GM21619 (cell line): Measurements from ENCODE around the gene BMPR2.
"Not testable (repeated sequence)": the region's sequence is repeated elsewhere in the genome, so short reads cannot be mapped to it uniquely, and the experiment has no call there.

Experiments used
- ATAC-seq: cut with Tn5 transposase; IDR thresholded peaks from one replicate; pipeline ENCODE4 v1.9.1; 2021; ENCODE audit not compliant: unreplicated experiment

Gene BMPR2

GRCh38 chr2:202375609-202376408 lies at the start of gene BMPR2:
Gene BMPR2, plus strand, starts transcription at chr2:202376327. Its CDS starts 1,148 bp downstream, at chr2:202377475.
- ATAC-seq, result peak; percentile 61

GRCh38 chr2:202327858-202328257 lies 48.3 kb upstream of the BMPR2 start:
- no peak for ATAC-seq

DNA sequence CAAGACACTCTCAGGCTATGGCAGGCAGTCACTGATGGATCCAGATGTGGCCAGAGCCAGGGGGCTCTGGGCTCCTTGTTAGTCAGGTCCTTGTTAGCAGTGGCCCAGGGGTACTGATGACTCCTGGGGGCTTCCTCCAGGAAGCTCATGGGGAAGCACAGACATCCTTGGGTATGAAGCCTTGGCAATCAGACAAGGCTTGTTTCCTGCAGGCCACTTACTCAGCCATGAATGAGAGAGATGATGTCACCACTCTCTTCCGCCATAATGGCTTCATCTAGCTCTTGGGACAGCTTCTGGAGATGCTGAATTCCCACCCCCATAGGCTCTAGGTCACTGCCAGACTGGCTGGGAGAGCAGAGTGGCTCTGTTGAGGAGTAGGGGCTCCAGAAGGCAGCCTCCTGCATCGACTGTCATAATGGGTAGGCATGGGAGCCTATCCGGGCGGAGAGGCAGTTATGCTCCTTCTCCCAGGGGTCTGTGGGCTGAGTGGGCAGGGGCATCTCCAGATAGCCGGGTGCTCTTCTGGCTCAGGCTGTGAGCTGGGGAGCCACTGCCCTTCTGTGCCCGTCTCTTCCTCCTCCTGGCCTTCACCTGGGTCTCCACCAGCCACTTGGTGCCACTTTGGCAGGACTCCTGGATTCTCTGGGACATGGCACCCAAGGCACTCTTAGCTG lies 40.2 kb upstream of the BMPR2 start:
- no peak for ATAC-seq

- ATAC-seq, result no peak
Measured at GRCh38 chr2:202337151-202337550, 39.0 kb upstream of the BMPR2 start.

- no peak for ATAC-seq
Measured at GRCh38 chr2:202337706-202338346, 38.3 kb upstream of the BMPR2 start.

- ATAC-seq, result no peak
Measured at GRCh38 chr2:202339071-202339870, 36.9 kb upstream of the BMPR2 start.

DNA sequence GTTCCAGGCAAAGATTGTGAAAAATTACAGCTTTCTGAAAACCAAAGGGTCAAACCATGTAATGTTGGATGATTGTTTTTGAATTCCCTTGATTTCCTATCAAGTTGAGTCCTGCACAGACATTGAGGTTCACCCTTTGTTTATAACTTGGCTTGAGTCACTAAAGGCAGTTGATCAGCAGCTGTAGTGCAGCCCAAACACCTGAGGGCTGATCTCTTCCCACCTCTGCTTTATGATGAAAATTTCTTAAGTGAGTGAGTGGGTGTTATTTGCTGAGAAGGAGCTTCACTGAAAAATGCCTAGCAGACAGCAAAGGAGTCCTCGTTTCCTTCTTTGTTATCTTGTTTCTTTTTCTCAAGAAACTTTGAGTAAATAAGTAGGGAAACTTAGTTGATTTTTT lies 31.9 kb upstream of the BMPR2 start:
- no peak for ATAC-seq

GRCh38 chr2:202346180-202346579 lies 29.9 kb upstream of the BMPR2 start:
- ATAC-seq, result no peak

GRCh38 chr2:202353430-202353829 lies 22.7 kb upstream of the BMPR2 start:
- no peak for ATAC-seq

GRCh38 chr2:202355993-202356505 lies 20.1 kb upstream of the BMPR2 start:
- no peak for ATAC-seq

GRCh38 chr2:202358924-202359323 lies 17.2 kb upstream of the BMPR2 start:
- ATAC-seq, result not testable (repeated sequence)

DNA sequence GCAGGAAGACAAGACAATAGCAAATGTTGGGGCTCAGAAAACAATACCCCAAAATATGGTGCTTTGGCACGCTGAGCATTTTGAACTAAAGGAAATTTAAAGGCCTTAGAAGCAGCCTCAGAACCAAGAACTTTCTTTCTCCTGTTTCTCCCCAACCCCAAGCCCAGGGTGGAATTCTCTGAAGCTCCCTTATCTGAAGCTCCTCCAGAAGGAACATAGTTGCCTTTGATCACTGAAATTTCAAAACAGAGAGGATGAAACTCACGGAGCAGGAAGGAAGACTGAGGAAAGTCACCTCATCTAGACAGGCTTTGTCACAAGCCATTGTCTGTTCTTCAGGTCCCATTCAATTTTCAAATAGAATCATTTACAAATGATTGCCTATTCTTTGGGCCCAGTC lies 15.5 kb upstream of the BMPR2 start:
- ATAC-seq, result no peak

DNA sequence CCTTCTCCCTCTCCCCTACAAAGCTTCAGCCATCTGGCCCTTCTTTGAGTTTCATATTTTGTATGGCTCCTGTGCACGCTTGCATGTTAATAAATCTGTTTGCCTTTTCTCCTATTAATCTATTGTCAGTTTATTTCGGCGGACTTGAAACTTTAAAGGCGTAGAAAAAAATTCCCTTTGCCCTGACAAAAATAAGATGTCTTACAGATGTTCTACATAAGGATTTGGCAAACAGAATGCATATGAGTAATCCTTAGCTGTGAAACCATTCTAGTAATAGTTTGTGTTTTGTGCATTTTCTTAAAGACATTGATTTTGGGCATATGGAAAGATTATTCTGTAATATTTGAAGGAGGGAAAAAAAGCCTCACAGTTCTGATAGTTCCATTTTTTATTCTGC lies 15.0 kb upstream of the BMPR2 start:
- no peak for ATAC-seq

DNA sequence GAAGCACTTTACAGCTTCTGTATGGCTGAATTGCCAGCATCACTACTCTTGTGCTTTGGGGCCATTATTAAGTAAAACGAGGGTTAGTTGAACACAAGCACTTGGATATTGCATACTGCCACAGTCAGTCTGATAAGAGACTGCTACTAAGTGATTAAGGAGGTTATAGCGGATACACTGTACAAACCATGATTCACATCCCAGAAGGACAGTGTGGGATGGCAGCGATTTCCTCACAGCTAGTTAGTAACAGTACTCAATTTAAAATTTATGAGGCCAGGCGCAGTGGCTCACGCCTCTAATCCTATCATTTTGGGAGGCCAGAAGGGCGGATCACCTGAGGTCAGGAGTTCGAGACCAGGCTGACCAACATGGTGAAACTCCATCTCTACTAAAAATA lies 2.6 kb upstream of the BMPR2 start:
- no peak for ATAC-seq

DNA sequence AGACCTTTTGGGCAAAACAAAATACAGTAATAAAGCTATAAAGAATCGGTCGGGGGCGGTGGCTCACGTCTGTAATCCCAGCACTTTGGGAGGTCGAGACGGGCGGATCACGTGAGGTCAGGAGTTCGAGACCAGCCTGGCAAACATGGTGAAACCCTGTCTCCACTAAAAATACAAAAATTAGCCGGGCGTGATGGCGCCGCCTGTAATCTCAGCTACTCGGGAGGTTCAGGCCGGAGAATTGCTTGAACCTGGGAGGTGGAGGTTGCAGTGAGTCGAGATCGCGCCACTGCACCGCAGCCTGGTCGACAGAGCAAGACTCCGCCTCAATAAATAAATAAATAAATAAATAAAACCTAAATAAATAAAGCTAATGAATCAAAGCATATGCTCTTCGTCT lies 1.7 kb upstream of the BMPR2 start:
- not testable (repeated sequence) for ATAC-seq

DNA sequence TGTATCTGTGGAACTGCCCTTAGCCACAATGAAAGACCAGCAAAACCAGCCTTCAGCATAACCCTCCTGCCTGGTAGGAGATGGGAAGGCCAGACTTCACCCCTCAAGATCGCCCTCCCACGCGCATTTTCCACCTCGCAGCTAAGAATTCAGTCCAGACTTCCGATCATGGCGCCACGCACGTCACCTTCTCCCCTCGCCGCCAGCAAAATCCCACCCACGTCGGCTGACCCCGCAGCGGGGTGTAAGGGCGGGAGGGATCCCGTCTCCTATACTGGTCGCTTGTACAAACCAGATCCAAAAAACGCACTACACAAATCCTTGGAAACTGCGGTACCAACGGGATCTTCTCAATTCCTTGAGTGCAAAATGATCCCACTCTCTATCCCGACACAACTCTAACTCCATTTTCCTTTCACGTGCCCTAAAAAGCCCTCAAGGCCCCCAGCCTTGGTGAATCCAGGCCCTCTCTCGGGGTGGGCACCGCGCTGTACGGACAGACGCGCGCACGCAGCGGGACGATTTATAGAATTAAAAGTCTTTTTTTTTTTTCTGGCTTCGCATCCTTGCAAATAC lies 1.0 kb upstream of the BMPR2 start:
- ATAC-seq, result no peak

DNA sequence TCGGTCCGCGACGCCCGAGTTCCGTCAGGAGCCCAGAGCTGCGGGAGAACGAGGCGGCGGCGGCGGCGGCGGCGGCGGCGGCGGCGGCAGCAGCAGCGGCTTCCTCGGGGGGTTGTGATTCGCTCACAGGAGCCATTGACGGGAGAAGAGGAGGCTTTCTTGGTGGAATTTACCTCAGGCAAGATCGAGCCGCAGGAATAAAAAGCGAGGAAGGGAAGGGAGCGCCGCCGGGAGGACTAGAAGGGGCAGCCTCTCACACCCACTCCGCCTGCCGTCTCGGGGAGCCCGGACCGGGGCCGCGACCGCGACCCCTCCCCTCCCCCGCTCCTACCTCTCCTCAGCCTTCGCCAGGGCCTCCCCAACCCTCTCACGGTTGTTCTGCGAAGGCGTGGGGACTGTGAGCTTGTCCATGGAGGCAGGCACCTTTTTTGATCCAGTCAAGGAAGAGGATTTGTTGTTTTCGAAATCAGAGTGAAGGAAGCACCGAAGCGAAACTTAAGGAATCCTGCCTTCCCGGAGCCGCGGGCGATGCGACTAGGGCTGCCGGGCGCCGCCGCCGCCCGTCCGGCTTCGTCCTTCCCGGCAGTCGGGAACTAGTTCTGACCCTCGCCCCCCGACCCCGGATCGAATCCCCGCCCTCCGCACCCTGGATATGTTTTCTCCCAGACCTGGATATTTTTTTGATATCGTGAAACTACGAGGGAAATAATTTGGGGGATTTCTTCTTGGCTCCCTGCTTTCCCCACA lies 506 bp downstream of the BMPR2 start:
- peak; percentile 20 for ATAC-seq

DNA sequence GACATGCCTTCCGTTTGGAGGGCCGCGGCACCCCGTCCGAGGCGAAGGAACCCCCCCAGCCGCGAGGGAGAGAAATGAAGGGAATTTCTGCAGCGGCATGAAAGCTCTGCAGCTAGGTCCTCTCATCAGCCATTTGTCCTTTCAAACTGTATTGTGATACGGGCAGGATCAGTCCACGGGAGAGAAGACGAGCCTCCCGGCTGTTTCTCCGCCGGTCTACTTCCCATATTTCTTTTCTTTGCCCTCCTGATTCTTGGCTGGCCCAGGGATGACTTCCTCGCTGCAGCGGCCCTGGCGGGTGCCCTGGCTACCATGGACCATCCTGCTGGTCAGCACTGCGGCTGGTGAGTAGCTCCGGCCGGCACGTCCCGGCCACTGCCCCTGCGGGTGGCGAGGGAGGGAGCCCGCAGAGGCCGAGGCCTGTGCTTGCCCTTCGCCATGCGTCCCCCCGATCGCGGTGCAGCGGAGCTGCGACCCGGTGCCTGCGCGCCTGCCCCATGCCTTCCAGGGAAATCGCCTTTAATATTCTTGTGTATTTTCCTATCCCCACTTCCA lies 1.2 kb downstream of the BMPR2 start:
- no peak for ATAC-seq

DNA sequence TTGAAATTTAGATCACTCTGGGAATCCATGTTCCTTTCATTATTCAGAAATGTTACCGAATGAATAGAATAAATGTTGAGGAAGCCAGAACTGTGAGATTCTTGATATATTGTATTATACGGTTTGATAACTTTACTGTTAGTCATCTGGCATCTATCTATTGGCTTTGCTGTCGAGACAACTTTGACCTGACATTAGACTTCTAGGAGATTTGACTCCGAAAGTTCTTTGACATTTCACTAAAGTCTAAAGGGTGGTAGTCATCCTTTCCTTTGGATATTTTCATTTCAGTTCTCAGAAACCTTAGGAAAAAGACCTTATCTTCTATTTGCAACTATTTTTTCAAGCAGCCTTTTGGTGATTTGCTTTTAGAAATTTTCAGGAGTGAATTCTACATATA lies 1.9 kb downstream of the BMPR2 start:
- ATAC-seq, result no peak
